Suprapubic skin (tissue), 4 donors: ENCODE measurements around the gene RNASE8. TPM values are rescaled to one million over a fixed set of nuclear protein-coding genes. Genes with fewer than 3 reads are reported as not detected.

ENCODE experiments used
- DNase-seq, 2 donors: peaks; one replicate each; pipeline ENCODE4 v3.0.0-alpha.2; 2019; ENCODE audit warnings: low spot score in 2 of 2
- H3K27ac ChIP-seq: fragments of 200-600 bp; sonication (generic); one replicate; pipeline ENCODE4 v1.5.1; 2019
- H3K27me3 ChIP-seq: fragments of 200-600 bp; sonication (generic); one replicate; pipeline ENCODE4 v1.5.1; 2019
- H3K36me3 ChIP-seq: fragments of 200-600 bp; sonication (generic); one replicate; pipeline ENCODE4 v1.5.1; 2019
- H3K4me1 ChIP-seq: fragments of 200-600 bp; sonication (generic); one replicate; pipeline ENCODE4 v1.5.1; 2019
- H3K4me3 ChIP-seq: fragments of 200-600 bp; sonication (generic); one replicate; pipeline ENCODE4 v1.5.1; 2019; ENCODE audit warnings: mild to moderate bottlenecking
- H3K9me3 ChIP-seq: fragments of 200-600 bp; sonication (generic); one replicate; pipeline ENCODE4 v1.5.1; 2019
- EP300 ChIP-seq: sonication (generic); formaldehyde crosslinking; IDR thresholded peaks from one replicate; pipeline ENCODE4 v1.6.1; 2017; ENCODE audit warnings: antibody characterized with exemption
- POLR2A ChIP-seq, 2 donors: fragments of 450-650 bp; IDR thresholded peaks; one replicate each; pipeline ENCODE4 v1.6.1; 2017; ENCODE audit warnings: antibody characterized with exemption in 2 of 2, mild to moderate bottlenecking in 2 of 2, moderate library complexity in 2 of 2
- POLR2AphosphoS5 ChIP-seq, 3 donors: sonication (generic); formaldehyde crosslinking; IDR thresholded peaks; one replicate each; pipeline ENCODE4 v1.6.1; 2017; ENCODE audit warnings: antibody characterized with exemption in 3 of 3
- WGBS: methylation state at CpG from one replicate; pipeline ENCODE4 v1.1.5; 2018; 5-methylcytosine and 5-hydroxymethylcytosine counted together
- total RNA-seq, 4 donors: library from RNA; depleted of rRNA; stranded (reverse); fragments of >200 nt; gene quantifications; one replicate each; pipeline ENCODE4 v1.1.0, GENCODE V29; 2016
- TF ChIP-seq, protein P1 (sequence below), 2 donors: fragments of 200-600 bp in 1 of 2; fragments of 450-650 bp in 1 of 2; sonication (generic) in 1 of 2; IDR thresholded peaks; one replicate each; pipeline ENCODE4 v1.5.1; 2016 to 2019; ENCODE audit warnings: antibody characterized with exemption in 2 of 2, mild to moderate bottlenecking in 1 of 2, moderate library complexity in 1 of 2

The RNASE8 gene
- total RNA-seq, 4 donors from 2014 or later = not detected

DNA sequence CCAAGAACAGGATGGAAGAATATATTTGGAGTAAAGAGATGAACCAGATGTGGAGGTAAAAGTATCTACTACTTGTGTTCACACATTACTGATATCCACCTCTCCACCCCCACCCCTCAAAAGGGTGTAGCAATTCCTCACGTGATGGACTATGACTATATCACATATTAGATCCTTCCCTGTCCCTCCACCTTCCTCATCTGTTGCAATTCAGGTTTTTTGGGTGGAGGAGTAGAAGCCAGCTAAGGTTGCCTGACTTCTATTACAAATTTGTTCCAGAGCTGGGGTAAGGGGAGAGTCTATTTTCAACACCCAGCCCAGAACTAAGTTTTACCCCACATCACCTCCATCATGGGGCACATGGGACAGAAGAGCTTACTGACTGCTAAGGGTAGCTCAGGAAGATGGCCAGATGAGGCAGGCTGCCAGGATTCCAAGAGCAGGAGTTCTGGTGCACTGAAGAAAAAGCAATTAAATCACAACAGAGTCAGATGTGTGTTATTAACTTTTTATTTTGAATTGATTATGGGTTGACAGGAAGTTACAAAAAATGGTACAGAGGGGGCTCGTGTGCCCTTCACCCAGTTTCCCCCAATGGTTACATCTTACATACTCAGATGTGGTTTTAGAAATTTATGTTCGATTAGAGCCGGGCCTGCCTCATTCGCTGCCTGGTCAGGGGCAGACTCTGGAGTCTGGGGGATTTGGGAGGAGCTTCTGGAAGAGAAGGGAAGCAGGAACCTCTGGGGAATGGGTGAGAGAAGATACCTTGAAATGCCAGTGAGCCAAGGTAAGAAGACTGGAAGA is 25.1 kb upstream of the RNASE8 start:
- Histone ChIP-seq H3K4me1 (no peaks in the 10 kb centered on the region), H3K36me3 (no peaks in the 10 kb centered on the region), H3K4me3 (no peak overlapping the region), H3K9me3 (no peaks in the 10 kb centered on the region), H3K27ac (no peak overlapping the region), H3K27me3 (no peaks in the 10 kb centered on the region)
- TF ChIP-seq POLR2A (IDR thresholded peaks at IDR 0.05) (no peak), POLR2AphosphoS5 (IDR thresholded peaks at IDR 0.05) (no peak), EP300 (no peak)
- TF ChIP-seq, protein P1, sequence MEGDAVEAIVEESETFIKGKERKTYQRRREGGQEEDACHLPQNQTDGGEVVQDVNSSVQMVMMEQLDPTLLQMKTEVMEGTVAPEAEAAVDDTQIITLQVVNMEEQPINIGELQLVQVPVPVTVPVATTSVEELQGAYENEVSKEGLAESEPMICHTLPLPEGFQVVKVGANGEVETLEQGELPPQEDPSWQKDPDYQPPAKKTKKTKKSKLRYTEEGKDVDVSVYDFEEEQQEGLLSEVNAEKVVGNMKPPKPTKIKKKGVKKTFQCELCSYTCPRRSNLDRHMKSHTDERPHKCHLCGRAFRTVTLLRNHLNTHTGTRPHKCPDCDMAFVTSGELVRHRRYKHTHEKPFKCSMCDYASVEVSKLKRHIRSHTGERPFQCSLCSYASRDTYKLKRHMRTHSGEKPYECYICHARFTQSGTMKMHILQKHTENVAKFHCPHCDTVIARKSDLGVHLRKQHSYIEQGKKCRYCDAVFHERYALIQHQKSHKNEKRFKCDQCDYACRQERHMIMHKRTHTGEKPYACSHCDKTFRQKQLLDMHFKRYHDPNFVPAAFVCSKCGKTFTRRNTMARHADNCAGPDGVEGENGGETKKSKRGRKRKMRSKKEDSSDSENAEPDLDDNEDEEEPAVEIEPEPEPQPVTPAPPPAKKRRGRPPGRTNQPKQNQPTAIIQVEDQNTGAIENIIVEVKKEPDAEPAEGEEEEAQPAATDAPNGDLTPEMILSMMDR (IDR thresholded peaks at IDR 0.05) = no peak
- no peak for DNase-seq
- WGBS = 82% methylated on average over 5 of the region's 5 CpGs

DNA sequence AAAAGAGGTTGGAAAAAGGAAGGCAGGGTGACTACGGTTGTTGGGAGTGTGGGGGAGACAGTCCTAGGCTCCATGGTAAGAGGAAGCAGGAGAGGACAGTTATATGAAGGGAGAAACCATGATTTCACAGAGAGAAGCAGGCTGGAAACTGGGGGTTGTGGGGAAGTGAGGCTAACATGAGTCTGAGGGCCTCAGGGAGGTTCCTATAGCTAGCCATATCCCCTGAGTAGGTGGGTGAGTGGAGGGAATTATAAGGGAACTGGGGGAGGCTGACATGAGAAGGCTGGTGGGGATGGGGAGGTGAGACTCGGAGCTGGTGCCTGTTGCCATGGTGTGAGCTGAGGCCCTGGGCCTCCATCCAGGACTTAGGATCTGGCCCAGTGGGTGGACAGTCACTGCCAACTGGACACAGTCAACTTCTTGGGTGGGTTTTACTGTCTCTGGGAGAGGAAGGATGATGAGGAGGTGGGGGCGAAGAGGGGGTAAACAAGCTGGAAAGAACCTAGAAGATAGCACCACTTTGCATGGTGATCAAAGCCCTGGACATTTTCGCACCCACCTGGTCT is 24.4 kb upstream of the RNASE8 start:
- H3K9me3 ChIP-seq = no peaks in the 10 kb centered on the region
- H3K4me3 ChIP-seq = no peak overlapping the region
- DNase-seq = no peak
- H3K36me3 ChIP-seq = no peaks in the 10 kb centered on the region
- WGBS = 80% methylated on average over 4 of the region's 4 CpGs
- no peak overlapping the region for H3K27ac ChIP-seq
- H3K4me1 ChIP-seq = peaks cover 2% of the 10 kb centered on the region
- no peaks in the 10 kb centered on the region for H3K27me3 ChIP-seq
- no peak for TF ChIP-seq EP300
- no peak for TF ChIP-seq POLR2A (IDR thresholded peaks at IDR 0.05)
- TF ChIP-seq, protein P1 (IDR thresholded peaks at IDR 0.05) = no peak
- TF ChIP-seq POLR2AphosphoS5 (IDR thresholded peaks at IDR 0.05) = no peak

DNA sequence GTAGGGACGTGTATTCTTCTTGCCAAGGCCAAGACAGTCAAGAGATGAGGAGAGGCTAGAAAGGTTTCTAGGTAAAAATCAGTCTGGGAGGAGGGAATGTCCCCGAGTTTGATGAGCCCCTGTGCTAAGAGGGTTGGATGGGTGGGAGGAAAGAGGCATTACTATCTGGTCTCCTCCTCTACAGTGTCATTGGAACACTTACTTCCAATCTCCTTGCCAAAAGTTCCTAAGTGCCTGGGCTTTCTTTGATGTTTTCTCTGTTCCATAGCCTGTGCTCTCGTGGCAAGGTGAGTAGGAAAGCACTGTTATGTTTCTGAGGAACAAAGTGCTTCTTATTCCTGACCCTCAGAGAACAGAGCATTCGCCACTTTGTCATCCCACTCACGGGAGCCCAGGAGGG is 22.9 kb upstream of the RNASE8 start, which contains the start of gene RNASE13:
TSS of gene RNASE13 (minus strand) at position 101 of the 400 bp plus-strand sequence. CDS start 519 bp downstream, outside the sequence.
- Histone ChIP-seq H3K4me1 (peaks cover 17% of the 10 kb centered on the region), H3K36me3 (no peaks in the 10 kb centered on the region), H3K9me3 (no peaks in the 10 kb centered on the region), H3K4me3 (no peak within 1 kb of the TSS), H3K27me3 (no peaks in the 10 kb centered on the region), H3K27ac (no peak within 1 kb of the TSS)
- TF ChIP-seq POLR2A (IDR thresholded peaks at IDR 0.05) (no peak), EP300 (no peak), POLR2AphosphoS5 (IDR thresholded peaks at IDR 0.05) (no peak)
- TF ChIP-seq, protein P1 (IDR thresholded peaks at IDR 0.05) = no peak
- DNase-seq = no peak
- 76% methylated on average over 5 of the region's 5 CpGs for WGBS

DNA sequence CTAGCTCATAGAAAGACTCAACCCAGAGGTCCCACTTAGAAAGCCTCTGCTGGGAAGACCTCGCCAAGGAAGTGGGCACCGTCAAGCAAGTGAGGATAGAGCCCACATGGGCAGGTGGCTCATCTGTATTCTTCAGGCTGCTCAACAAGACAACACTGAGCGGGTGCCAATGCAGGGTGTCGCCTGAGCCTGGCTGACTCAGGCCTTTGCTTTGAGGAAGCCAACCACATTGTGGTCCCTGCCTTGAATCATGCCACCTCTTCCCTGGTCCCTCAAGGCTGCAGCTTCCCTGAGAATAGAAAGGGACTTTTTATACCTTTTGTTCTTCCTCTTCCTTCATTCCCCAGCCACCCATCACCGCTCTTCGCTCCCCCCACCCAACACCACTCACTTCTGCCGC is 20.9 kb upstream of the RNASE8 start:
- no peak for DNase-seq
- no peak overlapping the region for H3K27ac ChIP-seq

More for the DNA sequence above, 20.9 kb upstream of the RNASE8 start:
- Histone ChIP-seq H3K36me3 (no peaks in the 10 kb centered on the region), H3K4me1 (peaks cover 38% of the 10 kb centered on the region), H3K4me3 (no peak overlapping the region), H3K27me3 (no peaks in the 10 kb centered on the region), H3K9me3 (no peaks in the 10 kb centered on the region)
- TF ChIP-seq POLR2A (IDR thresholded peaks at IDR 0.05) (no peak), EP300 (no peak), POLR2AphosphoS5 (IDR thresholded peaks at IDR 0.05) (no peak)
- TF ChIP-seq, protein P1 (IDR thresholded peaks at IDR 0.05) = no peak
- WGBS = 79% methylated on average over 7 of the region's 7 CpGs
